Lung (tissue), 12 donors: ENCODE measurements around the gene CTR9. TPM values are rescaled to one million over a fixed set of nuclear protein-coding genes. Genes with fewer than 3 reads are reported as not detected.

ENCODE experiments used
- ATAC-seq: fragments of 200-7000 bp; cut with Tn5 transposase; one replicate; pipeline ENCODE4 v1.9.1; 2020; ENCODE audit warnings: moderate number of reproducible peaks; ENCODE audit not compliant: insufficient read depth, low FRiP score
- DNase-seq, 3 donors: peaks; one replicate each; pipeline ENCODE4 v3.0.0-alpha.2; 2013 to 2017
- H3K27ac ChIP-seq, 2 donors: one replicate each; pipeline ENCODE4 v1.5.1; 2013; ENCODE audit warnings: mild to moderate bottlenecking in 2 of 2, moderate library complexity in 2 of 2, control low read depth in 1 of 2, inconsistent platforms in 1 of 2, low read depth in 1 of 2, low read length in 1 of 2
- H3K27me3 ChIP-seq, 3 donors: one replicate each; pipeline ENCODE4 v1.5.1; 2013; ENCODE audit warnings: low read length in 2 of 3; ENCODE audit not compliant: control insufficient read depth in 3 of 3, insufficient read depth in 3 of 3
- H3K36me3 ChIP-seq, 4 donors: one replicate each; pipeline ENCODE4 v1.5.1; 2013; ENCODE audit warnings: low read length in 4 of 4, mild to moderate bottlenecking in 1 of 4, moderate library complexity in 1 of 4; ENCODE audit not compliant: control insufficient read depth in 4 of 4, insufficient read depth in 4 of 4
- H3K4me1 ChIP-seq, 5 donors: one replicate each; pipeline ENCODE4 v1.5.1; 2013; ENCODE audit warnings: low read length in 5 of 5, mild to moderate bottlenecking in 2 of 5, moderate library complexity in 1 of 5; ENCODE audit not compliant: control insufficient read depth in 5 of 5, insufficient read depth in 5 of 5
- H3K4me3 ChIP-seq: one replicate; pipeline ENCODE4 v1.5.1; 2013; ENCODE audit warnings: mild to moderate bottlenecking, control low read depth, moderate library complexity
- H3K9ac ChIP-seq, 2 donors: one replicate each; pipeline ENCODE4 v1.5.1; 2013; ENCODE audit warnings: low read length in 2 of 2, control low read depth in 1 of 2; ENCODE audit not compliant: insufficient read depth in 1 of 2
- H3K9me3 ChIP-seq, 4 donors: one replicate each; pipeline ENCODE4 v1.5.1; 2013; ENCODE audit warnings: low read length in 3 of 4, mild to moderate bottlenecking in 1 of 4, moderate library complexity in 1 of 4; ENCODE audit not compliant: control insufficient read depth in 4 of 4, insufficient read depth in 3 of 4
- CTCF ChIP-seq: IDR thresholded peaks from 2 replicates; pipeline ENCODE4 v1.5.1; 2012; ENCODE audit warnings: mild to moderate bottlenecking; ENCODE audit errors: control extremely low read depth, extremely low read depth
- WGBS, 2 donors: extraction: QIAGEN DNeasy Blood & Tissue Kit; methylation state at CpG; one replicate each; pipeline ENCODE4 v1.1.7; 2013; 5-methylcytosine and 5-hydroxymethylcytosine counted together
- polyA plus RNA-seq, 2 donors: library from polyadenylated mRNA; stranded (reverse); fragments of 200-250 nt; gene quantifications; one replicate each; pipeline ENCODE4 v1.2.1, GENCODE V29; 2013
- total RNA-seq, 2 donors: library from RNA; depleted of rRNA in 1 of 2; stranded (reverse); fragments of >200 nt in 1 of 2; gene quantifications; one replicate each; pipeline ENCODE4 v1.2.1, GENCODE V29; 2014 to 2021
- donor health status: control.
- donor health status: control.
- donor health status: Bipolar disorder and iron deficiency.
- donor health status: healthy.
- donor health status: DM: yes; HTN: yes; CAD: no.

Gene CTR9
- total and polyA plus RNA-seq, 4 donors: 13.2 to 40.0 (median 22.1) TPM

- Histone ChIP-seq H3K4me3 (no peak overlapping the region), H3K27me3 (no peaks in the 10 kb centered on the region), H3K9me3 (no peaks in the 10 kb centered on the region), H3K4me1 (peaks cover 0 to 4% (median 0%) of the 10 kb centered on the region in 5 donors), H3K27ac (peak overlapping the region in 1 of 2 donors; percentile 45), H3K36me3 (peaks cover 31 to 62% (median 37%) of the 10 kb centered on the region in 4 donors), H3K9ac (no peak overlapping the region)
- TF ChIP-seq CTCF: peak; percentile 24
- WGBS, 2 donors: 54 to 72% methylated on average over 2 of the region's 2 CpGs
- peak; percentile 58 for ATAC-seq
- peak; percentile 46 to 65 (median 57) for DNase-seq
These were observed 19.7 kb downstream of the CTR9 start for GRCh38 chr11:10770626-10771254.

- H3K9ac ChIP-seq: no peak overlapping the region
- no peaks in the 10 kb centered on the region for H3K27me3 ChIP-seq
- H3K36me3 ChIP-seq: peaks cover 30 to 62% (median 38%) of the 10 kb centered on the region in 4 donors
- no peak overlapping the region for H3K4me3 ChIP-seq
- H3K9me3 ChIP-seq: no peaks in the 10 kb centered on the region
- no peak for TF ChIP-seq CTCF
- 77 to 88% methylated on average over 1 of the region's 1 CpG for WGBS, 2 donors
- ATAC-seq: no peak
- no peak for DNase-seq
- peaks cover 0 to 4% (median 0%) of the 10 kb centered on the region in 5 donors for H3K4me1 ChIP-seq
- H3K27ac ChIP-seq: no peak overlapping the region
These were observed 20.4 kb downstream of the CTR9 start for GRCh38 chr11:10771457-10771856.

GRCh38 chr11:10774811-10775210 is 23.8 kb downstream of the CTR9 start:
- no peak for TF ChIP-seq CTCF
- Histone ChIP-seq H3K9ac (no peak overlapping the region), H3K27ac (no peak overlapping the region), H3K9me3 (no peaks in the 10 kb centered on the region), H3K36me3 (peaks cover 33 to 51% (median 38%) of the 10 kb centered on the region in 4 donors), H3K27me3 (no peaks in the 10 kb centered on the region), H3K4me1 (peaks cover 0 to 8% (median 1%) of the 10 kb centered on the region in 5 donors), H3K4me3 (no peak overlapping the region)
- ATAC-seq (no peak), DNase-seq (no peak)
- WGBS, 2 donors: 84 to 86% methylated on average over 2 of the region's 2 CpGs
